ENCODE measurements around the gene DPEP1.

GRCh38 chr16:89596061-89596689 lies 17.3 kb upstream of the DPEP1 start:
- no peak for TF ChIP-seq TAF1 (conservative IDR thresholded peaks at IDR 0.05)
- no peak for TF ChIP-seq RXRA (IDR thresholded peaks at IDR 0.05)

All from liver (tissue), 2 donors.